ENCODE measurements around the gene TNNI3K. TPM values are rescaled to one million over a fixed set of nuclear protein-coding genes. Genes with fewer than 3 reads are reported as not detected.

TNNI3K gene
- total RNA-seq, 1 experiment from 2014 or later, result 0.49 TPM

DNA sequence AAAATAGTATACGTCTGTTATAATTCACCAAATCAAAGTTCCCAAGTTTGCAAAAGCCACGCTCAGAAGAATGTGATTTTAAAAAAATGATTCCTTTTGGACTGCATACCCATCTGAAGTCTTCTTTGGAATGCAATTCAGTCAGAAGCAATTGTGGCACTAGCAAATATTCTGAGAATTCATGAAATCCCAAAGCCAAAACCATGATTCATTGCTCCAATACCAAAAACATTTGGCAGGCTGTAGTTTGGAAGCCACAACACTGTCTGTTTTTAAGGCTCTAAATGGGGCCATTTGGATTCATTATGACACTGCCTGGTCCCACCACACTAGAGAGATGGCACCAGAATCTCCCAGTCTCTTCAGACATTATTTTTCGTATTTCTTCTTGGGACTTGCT is 299.1 kb downstream of the TNNI3K start:
- H3K4me1 ChIP-seq (ENCODE audit: control insufficient read depth in 1 of 2, insufficient read depth in 2 of 2, low read length in 2 of 2), result no peaks in the 10 kb centered on the region
- RAD21 ChIA-PET (ENCODE audit: low non-redundant PET in 1 of 2, low total read pairs in 2 of 2, uncharacterized antibody in 2 of 2, unreplicated experiment in 2 of 2), result interaction anchor here in 1 of 2 experiments (0.6 kb wide), 1 partner anchor 43 kb away, joined by 3 read pairs; no protein-coding TSS in a partner anchor
- no peak overlapping the region for H3K4me2 ChIP-seq (ENCODE audit: low read length)
- no peak overlapping the region for H3K4me3 ChIP-seq (replicated peaks in 1 of 2; ENCODE audit: low read depth in 1 of 2, low read length in 2 of 2)
- TF ChIP-seq, protein P1, sequence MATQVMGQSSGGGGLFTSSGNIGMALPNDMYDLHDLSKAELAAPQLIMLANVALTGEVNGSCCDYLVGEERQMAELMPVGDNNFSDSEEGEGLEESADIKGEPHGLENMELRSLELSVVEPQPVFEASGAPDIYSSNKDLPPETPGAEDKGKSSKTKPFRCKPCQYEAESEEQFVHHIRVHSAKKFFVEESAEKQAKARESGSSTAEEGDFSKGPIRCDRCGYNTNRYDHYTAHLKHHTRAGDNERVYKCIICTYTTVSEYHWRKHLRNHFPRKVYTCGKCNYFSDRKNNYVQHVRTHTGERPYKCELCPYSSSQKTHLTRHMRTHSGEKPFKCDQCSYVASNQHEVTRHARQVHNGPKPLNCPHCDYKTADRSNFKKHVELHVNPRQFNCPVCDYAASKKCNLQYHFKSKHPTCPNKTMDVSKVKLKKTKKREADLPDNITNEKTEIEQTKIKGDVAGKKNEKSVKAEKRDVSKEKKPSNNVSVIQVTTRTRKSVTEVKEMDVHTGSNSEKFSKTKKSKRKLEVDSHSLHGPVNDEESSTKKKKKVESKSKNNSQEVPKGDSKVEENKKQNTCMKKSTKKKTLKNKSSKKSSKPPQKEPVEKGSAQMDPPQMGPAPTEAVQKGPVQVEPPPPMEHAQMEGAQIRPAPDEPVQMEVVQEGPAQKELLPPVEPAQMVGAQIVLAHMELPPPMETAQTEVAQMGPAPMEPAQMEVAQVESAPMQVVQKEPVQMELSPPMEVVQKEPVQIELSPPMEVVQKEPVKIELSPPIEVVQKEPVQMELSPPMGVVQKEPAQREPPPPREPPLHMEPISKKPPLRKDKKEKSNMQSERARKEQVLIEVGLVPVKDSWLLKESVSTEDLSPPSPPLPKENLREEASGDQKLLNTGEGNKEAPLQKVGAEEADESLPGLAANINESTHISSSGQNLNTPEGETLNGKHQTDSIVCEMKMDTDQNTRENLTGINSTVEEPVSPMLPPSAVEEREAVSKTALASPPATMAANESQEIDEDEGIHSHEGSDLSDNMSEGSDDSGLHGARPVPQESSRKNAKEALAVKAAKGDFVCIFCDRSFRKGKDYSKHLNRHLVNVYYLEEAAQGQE (IDR thresholded peaks at IDR 0.05; ENCODE audit: low read depth), result no peak
- TF ChIP-seq EZH2 (IDR thresholded peaks at IDR 0.05), result no peak
- no peak for TF ChIP-seq TCF7L2 (IDR thresholded peaks at IDR 0.05; ENCODE audit: borderline replicate concordance, extremely low read depth, insufficient read depth, insufficient read length)
- TF ChIP-seq EZH2phosphoT487 (IDR thresholded peaks at IDR 0.05; ENCODE audit: borderline replicate concordance), result no peak
- no peak for TF ChIP-seq EGR1 (IDR thresholded peaks at IDR 0.05; ENCODE audit: low read depth)
- no peak for TF ChIP-seq POLR2A (IDR thresholded peaks at IDR 0.05; ENCODE audit: borderline replicate concordance, extremely low read depth, insufficient read depth, insufficient read length)
- TF ChIP-seq, protein P2, sequence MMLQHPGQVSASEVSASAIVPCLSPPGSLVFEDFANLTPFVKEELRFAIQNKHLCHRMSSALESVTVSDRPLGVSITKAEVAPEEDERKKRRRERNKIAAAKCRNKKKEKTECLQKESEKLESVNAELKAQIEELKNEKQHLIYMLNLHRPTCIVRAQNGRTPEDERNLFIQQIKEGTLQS (IDR thresholded peaks at IDR 0.05), result no peak
- TF ChIP-seq, protein P3, sequence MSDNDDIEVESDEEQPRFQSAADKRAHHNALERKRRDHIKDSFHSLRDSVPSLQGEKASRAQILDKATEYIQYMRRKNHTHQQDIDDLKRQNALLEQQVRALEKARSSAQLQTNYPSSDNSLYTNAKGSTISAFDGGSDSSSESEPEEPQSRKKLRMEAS (IDR thresholded peaks at IDR 0.05), result no peak
- no peak for TF ChIP-seq ZNF274 (IDR thresholded peaks at IDR 0.05; ENCODE audit: low read depth, low read length)
- TF ChIP-seq ZFX (IDR thresholded peaks at IDR 0.05), result no peak
- TF ChIP-seq YY1 (IDR thresholded peaks at IDR 0.05; ENCODE audit: extremely low read depth, insufficient replicate concordance, low read depth, low read length), result no peak
- TF ChIP-seq SP1 (IDR thresholded peaks at IDR 0.05; ENCODE audit: low read depth), result no peak
- TF ChIP-seq CBX3 (IDR thresholded peaks at IDR 0.05; ENCODE audit: low read depth), result no peak
- no peak for TF ChIP-seq SRF (IDR thresholded peaks at IDR 0.05; ENCODE audit: low read depth)
- TF ChIP-seq ELF1 (IDR thresholded peaks at IDR 0.05; ENCODE audit: borderline replicate concordance, low read depth), result no peak
- TF ChIP-seq SIN3A (IDR thresholded peaks at IDR 0.05; ENCODE audit: low read depth), result no peak
- no peak for TF ChIP-seq CEBPB (IDR thresholded peaks at IDR 0.05; ENCODE audit: low read depth)
- TF ChIP-seq, protein P4, sequence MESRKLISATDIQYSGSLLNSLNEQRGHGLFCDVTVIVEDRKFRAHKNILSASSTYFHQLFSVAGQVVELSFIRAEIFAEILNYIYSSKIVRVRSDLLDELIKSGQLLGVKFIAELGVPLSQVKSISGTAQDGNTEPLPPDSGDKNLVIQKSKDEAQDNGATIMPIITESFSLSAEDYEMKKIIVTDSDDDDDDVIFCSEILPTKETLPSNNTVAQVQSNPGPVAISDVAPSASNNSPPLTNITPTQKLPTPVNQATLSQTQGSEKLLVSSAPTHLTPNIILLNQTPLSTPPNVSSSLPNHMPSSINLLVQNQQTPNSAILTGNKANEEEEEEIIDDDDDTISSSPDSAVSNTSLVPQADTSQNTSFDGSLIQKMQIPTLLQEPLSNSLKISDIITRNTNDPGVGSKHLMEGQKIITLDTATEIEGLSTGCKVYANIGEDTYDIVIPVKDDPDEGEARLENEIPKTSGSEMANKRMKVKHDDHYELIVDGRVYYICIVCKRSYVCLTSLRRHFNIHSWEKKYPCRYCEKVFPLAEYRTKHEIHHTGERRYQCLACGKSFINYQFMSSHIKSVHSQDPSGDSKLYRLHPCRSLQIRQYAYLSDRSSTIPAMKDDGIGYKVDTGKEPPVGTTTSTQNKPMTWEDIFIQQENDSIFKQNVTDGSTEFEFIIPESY (IDR thresholded peaks at IDR 0.05; ENCODE audit: extremely low read depth, insufficient replicate concordance, low read length), result no peak
- TF ChIP-seq RAD21 (IDR thresholded peaks at IDR 0.05; ENCODE audit: low read depth), result no peak
- BruUV-seq (replicated peaks), result no TSS peak
- no peak overlapping the region for H2AFZ ChIP-seq (ENCODE audit: low read depth, low read length, poor library complexity, severe bottlenecking)
- intact Hi-C loops (cut with micrococcal nuclease), result no loop called here
- no peaks in the 10 kb centered on the region for H3K27me3 ChIP-seq (ENCODE audit: insufficient read depth, low read length)
- POLR2A ChIA-PET, result no interaction called here
- DNase-seq (ENCODE audit: low read depth, low spot score) (no peak), ATAC-seq (no peak)
- H3K9ac ChIP-seq (ENCODE audit: low read length), result no peak overlapping the region
- H4K20me1 ChIP-seq (ENCODE audit: insufficient read depth), result no peaks in the 10 kb centered on the region
- H3K27ac ChIP-seq (ENCODE audit: low read depth, low read length), result no peak overlapping the region
- no peaks in the 10 kb centered on the region for H3K9me2 ChIP-seq (ENCODE audit: insufficient read depth)
- CTCF ChIA-PET, result no interaction called here
- H3K36me3 ChIP-seq (ENCODE audit: control insufficient read depth in 1 of 2, insufficient read depth in 2 of 2, low read length in 2 of 2), result no peaks in the 10 kb centered on the region
- no peaks in the 10 kb centered on the region for H3K9me3 ChIP-seq (ENCODE audit: control insufficient read depth in 1 of 2, insufficient read depth in 1 of 2, low read depth in 1 of 2, low read length in 2 of 2)
- H3K79me2 ChIP-seq (ENCODE audit: insufficient read depth, low read length), result no peaks in the 10 kb centered on the region
